Neural progenitor cell (in vitro differentiated cells): ENCODE measurements around the gene BTBD6.

Experiments
- CTCF ChIP-seq: fragments of 200-600 bp; sonication (generic); IDR thresholded peaks from 2 replicates; pipeline ENCODE4 v1.5.1; 2017; ENCODE audit warnings: antibody characterized with exemption, mild to moderate bottlenecking
- EZH2 ChIP-seq: fragments of 200-600 bp; sonication (generic); IDR thresholded peaks from 2 replicates; pipeline ENCODE4 v1.6.1; 2017; ENCODE audit warnings: antibody characterized with exemption, mild to moderate bottlenecking, moderate library complexity
- EZH2phosphoT487 ChIP-seq: fragments of 200-600 bp; sonication (generic); IDR thresholded peaks from 2 replicates; pipeline ENCODE4 v1.6.1; 2017; ENCODE audit warnings: antibody characterized with exemption

- TF ChIP-seq CTCF (no peak), EZH2 (no peak), EZH2phosphoT487 (no peak)
Observed at GRCh38 chr14:105285174-105285573, 36.8 kb downstream of the BTBD6 start.
